ENCODE results near the gene BNC2. TPM values are rescaled to one million over a fixed set of nuclear protein-coding genes. Genes with fewer than 3 reads are reported as not detected.

The BNC2 gene
- total and polyA plus RNA-seq, 2 of the 4 experiments (the other 2 are of a cell fraction) = 15.5 to 45.2 TPM

- H3K27ac ChIP-seq (ENCODE audit: insufficient read depth, low read length) = no peak overlapping the region
- no peak for TF ChIP-seq RAD21 (IDR thresholded peaks at IDR 0.05; ENCODE audit: low read length)
- TF ChIP-seq CTCF (conservative IDR thresholded peaks at IDR 0.05; ENCODE audit: low read depth, low read length) = no peak
- no peak for TF ChIP-seq FOS (IDR thresholded peaks at IDR 0.05; ENCODE audit: low read depth, low read length)
- no peak for TF ChIP-seq BHLHE40 (IDR thresholded peaks at IDR 0.05; ENCODE audit: low read depth, low read length)
- no peak for TF ChIP-seq MAFK (IDR thresholded peaks at IDR 0.05; ENCODE audit: low read depth, low read length)
- TF ChIP-seq NFE2L2 (IDR thresholded peaks at IDR 0.05; ENCODE audit: low read depth, low read length) = no peak
- no peak for TF ChIP-seq CHD1 (IDR thresholded peaks at IDR 0.05; ENCODE audit: low read depth, low read length)
- TF ChIP-seq RCOR1 (IDR thresholded peaks at IDR 0.05; ENCODE audit: insufficient replicate concordance, low read length) = no peak
- no peak for TF ChIP-seq POLR2A (IDR thresholded peaks at IDR 0.05; ENCODE audit: low read depth, low read length)
- no peak for TF ChIP-seq MXI1 (IDR thresholded peaks at IDR 0.05; ENCODE audit: borderline replicate concordance, low read depth, low read length)
- BruUV-seq (replicated peaks) = no TSS peak
- no peaks in the 10 kb centered on the region for H3K9me1 ChIP-seq (ENCODE audit: insufficient read depth, low read length)
- H3K36me3 ChIP-seq (ENCODE audit: control insufficient read depth, insufficient read depth, low read length) = no peaks in the 10 kb centered on the region
- 0 out of 2 replicates have a peak overlapping the region, but pooled peaks have one; percentile 14 for H2BK120ac ChIP-seq (ENCODE audit: low read depth, low read length)
- no peak overlapping the region for H2BK5ac ChIP-seq (ENCODE audit: low read depth, low read length, poor library complexity, severe bottlenecking)
- H4K20me1 ChIP-seq (ENCODE audit: insufficient read depth, low read length) = no peaks in the 10 kb centered on the region
- peaks cover 5% of the 10 kb centered on the region for H3K4me1 ChIP-seq (ENCODE audit: control insufficient read depth, insufficient read depth, low read length)
- H3K18ac ChIP-seq (ENCODE audit: low read depth, low read length) = no peak overlapping the region; the same call in 1 of the 2 replicates
- intact Hi-C loops (cut with micrococcal nuclease) (no loop called here), dilution Hi-C loops (cut with HindIII; ENCODE audit: low sequenced_read_pairs, unreplicated experiment) (no loop called here), in situ Hi-C loops (cut with MboI; ENCODE audit: low sequenced_read_pairs) (no loop called here)
- ChIA-PET POLR2A (ENCODE audit: unreplicated experiment) (no interaction called here), CTCF (no interaction called here)
- no peak overlapping the region for H4K5ac ChIP-seq (ENCODE audit: low read depth, low read length)
- no peak overlapping the region for H3K23ac ChIP-seq (ENCODE audit: low read depth, low read length)
- ATAC-seq (ENCODE audit: low read depth) = no peak
- no peaks in the 10 kb centered on the region for H3K27me3 ChIP-seq (ENCODE audit: control insufficient read depth, insufficient read depth, low read length)
- H2AFZ ChIP-seq (replicated peaks; ENCODE audit: low read length, poor library complexity) = no peak overlapping the region
- H2BK20ac ChIP-seq (ENCODE audit: low read depth, low read length) = no peak overlapping the region; the same call in 1 of the 2 replicates
- no peak overlapping the region for H3K9ac ChIP-seq (ENCODE audit: low read depth, low read length)
- no peak overlapping the region for H3K14ac ChIP-seq (replicated peaks; ENCODE audit: low read depth, low read length)
- H4K91ac ChIP-seq (ENCODE audit: insufficient read depth, low read depth, low read length) = no peak overlapping the region
- no peaks in the 10 kb centered on the region for H3K79me1 ChIP-seq (ENCODE audit: low read depth in 1 of 2, low read length in 2 of 2)
- 0 out of 2 replicates have a peak overlapping the region, but pooled peaks have one; percentile 7 for H2AK5ac ChIP-seq (ENCODE audit: low read depth, low read length)
- H3K4me2 ChIP-seq (ENCODE audit: low read depth, low read length) = no peak overlapping the region
- H3K9me3 ChIP-seq (ENCODE audit: control insufficient read depth, insufficient read depth, low read length) = no peaks in the 10 kb centered on the region
- no peak overlapping the region for H2BK15ac ChIP-seq (ENCODE audit: low read depth, low read length)
- no peak overlapping the region for H2AK9ac ChIP-seq (replicated peaks; ENCODE audit: low read depth, low read length, poor library complexity)
- WGBS, 2 experiments (ENCODE audit: extremely low coverage in 2 of 2, insufficient read length in 1 of 2) = no CpG with 5 or more reads among the region's 6 CpGs
- no peak for DNase-seq
- no peak overlapping the region for H3K56ac ChIP-seq (ENCODE audit: extremely low read depth, insufficient read depth, low read length)
- no peak overlapping the region for H4K8ac ChIP-seq (ENCODE audit: low read depth in 2 of 2, low read length in 2 of 2)
- H3K4ac ChIP-seq (ENCODE audit: low read depth, low read length) = no peak overlapping the region
- no peak overlapping the region for H3K4me3 ChIP-seq (ENCODE audit: insufficient read depth, low read depth, low read length)
These were observed 485.5 kb downstream of the BNC2 start for GRCh38 chr9:16384993-16385392.
